Neural progenitor cell (in vitro differentiated cells): ENCODE data around the gene RPL7A. TPM values are rescaled to one million over a fixed set of nuclear protein-coding genes. Genes with fewer than 3 reads are reported as not detected.

Source experiments
- DNase-seq: peaks from one replicate; pipeline ENCODE4 v3.0.0-alpha.2; 2016; ENCODE audit warnings: low spot score
- H2AFZ ChIP-seq: fragments of 200-600 bp; sonication (generic); replicated peaks from 2 replicates; pipeline ENCODE4 v1.6.1; 2016; ENCODE audit warnings: antibody characterized with exemption
- H3F3A ChIP-seq: fragments of 200-600 bp; sonication (generic); 2 replicates; pipeline ENCODE4 v1.6.1; 2016; ENCODE audit warnings: antibody characterized with exemption, low read depth
- H3K27ac ChIP-seq: fragments of 200-600 bp; sonication (generic); 2 replicates; pipeline ENCODE4 v1.5.1; 2016; ENCODE audit warnings: mild to moderate bottlenecking
- H3K27me3 ChIP-seq: fragments of 200-600 bp; sonication (generic); 2 replicates; pipeline ENCODE4 v1.6.1; 2016; ENCODE audit warnings: mild to moderate bottlenecking, moderate library complexity
- H3K36me3 ChIP-seq: fragments of 200-600 bp; sonication (generic); 2 replicates; pipeline ENCODE4 v1.5.1; 2016
- H3K4me1 ChIP-seq: fragments of 200-600 bp; sonication (generic); 2 replicates; pipeline ENCODE4 v1.6.1; 2016; ENCODE audit warnings: mixed run types
- H3K4me2 ChIP-seq: fragments of 200-600 bp; sonication (generic); 2 replicates; pipeline ENCODE4 v1.6.1; 2016
- H3K4me3 ChIP-seq: fragments of 200-600 bp; sonication (generic); 2 replicates; pipeline ENCODE4 v1.5.1; 2016
- H3K79me2 ChIP-seq: fragments of 200-600 bp; sonication (generic); 2 replicates; pipeline ENCODE4 v1.6.1; 2016; ENCODE audit warnings: low read depth
- H3K9ac ChIP-seq: fragments of 200-600 bp; sonication (generic); 2 replicates; pipeline ENCODE4 v1.6.1; 2016
- H3K9me3 ChIP-seq: fragments of 200-600 bp; sonication (generic); 2 replicates; pipeline ENCODE4 v1.5.1; 2016; ENCODE audit warnings: low read depth
- H4K20me1 ChIP-seq: fragments of 200-600 bp; sonication (generic); 2 replicates; pipeline ENCODE4 v1.6.1; 2016; ENCODE audit warnings: low read depth
- H3K27ac Mint-ChIP-seq: 3 replicates; pipeline ENCODE4 v1.8.0; 2021; ENCODE audit warnings: mixed read lengths
- H3K27me3 Mint-ChIP-seq: 2 replicates; pipeline ENCODE4 v1.8.0; 2022; ENCODE audit warnings: low read depth, mild to moderate bottlenecking, inconsistent platforms, moderate library complexity, mixed read lengths; ENCODE audit not compliant: insufficient read depth
- H3K36me3 Mint-ChIP-seq: 3 replicates; pipeline ENCODE4 v1.8.0; 2021; ENCODE audit warnings: mixed read lengths
- H3K4me1 Mint-ChIP-seq: 3 replicates; pipeline ENCODE4 v1.8.0; 2021; ENCODE audit warnings: mixed read lengths
- H3K4me3 Mint-ChIP-seq: 3 replicates; pipeline ENCODE4 v1.8.0; 2021; ENCODE audit warnings: mild to moderate bottlenecking, moderate library complexity, mixed read lengths
- H3K9me3 Mint-ChIP-seq: 3 replicates; pipeline ENCODE4 v1.8.0; 2020; ENCODE audit warnings: mixed read lengths
- CTCF ChIP-seq: fragments of 200-600 bp; sonication (generic); IDR thresholded peaks from 2 replicates; pipeline ENCODE4 v1.5.1; 2017; ENCODE audit warnings: antibody characterized with exemption, mild to moderate bottlenecking
- EZH2 ChIP-seq: fragments of 200-600 bp; sonication (generic); IDR thresholded peaks from 2 replicates; pipeline ENCODE4 v1.6.1; 2017; ENCODE audit warnings: antibody characterized with exemption, mild to moderate bottlenecking, moderate library complexity
- EZH2phosphoT487 ChIP-seq: fragments of 200-600 bp; sonication (generic); IDR thresholded peaks from 2 replicates; pipeline ENCODE4 v1.6.1; 2017; ENCODE audit warnings: antibody characterized with exemption
- total RNA-seq: library from RNA; depleted of rRNA; stranded (reverse); fragments of >200 nt; gene quantifications from 2 replicates; pipeline ENCODE4 v1.2.3, GENCODE V29; 2015; ENCODE audit warnings: low replicate concordance

RPL7A gene
- total RNA-seq, 1 donor from 2014 or later = 3,449 TPM

- peaks cover 26% of the 10 kb centered on the region for H3K36me3 Mint-ChIP-seq
- H3K4me1 Mint-ChIP-seq = peaks cover 9% of the 10 kb centered on the region
- peaks cover 7% of the 10 kb centered on the region for H3K27me3 Mint-ChIP-seq
- DNase-seq = no peak
- Histone ChIP-seq H3F3A (peaks cover 6% of the 10 kb centered on the region), H3K27me3 (no peaks in the 10 kb centered on the region), H3K9me3 (no peaks in the 10 kb centered on the region), H3K36me3 (no peaks in the 10 kb centered on the region), H4K20me1 (peaks cover 54% of the 10 kb centered on the region), H3K4me2 (no peak overlapping the region), H3K4me3 (no peak overlapping the region), H3K27ac (no peak overlapping the region), H2AFZ (no peak overlapping the region), H3K79me2 (peaks cover 24% of the 10 kb centered on the region), H3K4me1 (peaks cover 6% of the 10 kb centered on the region), H3K9ac (no peak overlapping the region)
- no peaks in the 10 kb centered on the region for H3K9me3 Mint-ChIP-seq
- no peak overlapping the region for H3K27ac Mint-ChIP-seq
- no peak for TF ChIP-seq CTCF
- no peak for TF ChIP-seq EZH2
- no peak for TF ChIP-seq EZH2phosphoT487
- no peak overlapping the region for H3K4me3 Mint-ChIP-seq
These were observed 12.7 kb downstream of the RPL7A start for GRCh38 chr9:133360400-133361393.

DNA sequence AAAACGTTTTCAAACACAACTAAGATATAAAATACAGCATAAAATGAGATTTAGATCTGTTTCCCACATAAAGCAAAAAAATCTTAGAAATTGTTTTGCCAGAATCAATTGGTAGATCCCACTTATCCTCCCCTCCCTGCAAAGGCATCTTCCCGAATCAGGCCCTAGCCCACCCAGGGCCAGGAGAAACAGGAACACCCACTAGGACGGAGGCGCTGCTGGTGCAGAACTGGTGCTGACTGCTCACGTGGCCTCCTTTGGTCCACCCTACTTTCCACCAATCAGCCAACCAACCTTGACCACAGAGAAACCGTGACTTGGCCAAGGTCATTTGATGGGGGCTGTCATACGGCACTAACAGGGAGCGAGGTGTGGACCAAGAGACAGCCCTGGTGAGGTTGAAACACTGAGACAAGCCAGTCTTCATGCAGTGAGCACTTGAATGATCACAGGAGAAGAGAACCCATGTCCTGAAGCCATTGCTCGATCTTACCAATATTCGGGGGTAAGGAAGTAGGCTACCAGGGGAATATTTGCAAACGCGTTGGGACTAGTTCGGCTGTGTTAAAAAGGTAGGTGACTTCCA lies 13.6 kb downstream of the RPL7A start:
- Histone ChIP-seq H3K27ac (no peak overlapping the region), H3K4me1 (peaks cover 5% of the 10 kb centered on the region), H3K9me3 (no peaks in the 10 kb centered on the region), H3K27me3 (no peaks in the 10 kb centered on the region), H3F3A (peaks cover 6% of the 10 kb centered on the region), H2AFZ (no peak overlapping the region), H3K4me3 (no peak overlapping the region), H3K4me2 (no peak overlapping the region), H3K79me2 (peaks cover 28% of the 10 kb centered on the region), H3K9ac (no peak overlapping the region), H4K20me1 (peaks cover 61% of the 10 kb centered on the region), H3K36me3 (no peaks in the 10 kb centered on the region)
- H3K9me3 Mint-ChIP-seq = no peaks in the 10 kb centered on the region
- DNase-seq = no peak
- no peak overlapping the region for H3K4me3 Mint-ChIP-seq
- H3K36me3 Mint-ChIP-seq = peaks cover 26% of the 10 kb centered on the region
- H3K27ac Mint-ChIP-seq = no peak overlapping the region
- H3K27me3 Mint-ChIP-seq = peaks cover 11% of the 10 kb centered on the region
- peaks cover 9% of the 10 kb centered on the region for H3K4me1 Mint-ChIP-seq
- TF ChIP-seq CTCF = no peak
- TF ChIP-seq EZH2 = no peak
- TF ChIP-seq EZH2phosphoT487 = no peak

GRCh38 chr9:133362359-133363044 lies 14.5 kb downstream of the RPL7A start:
- H3K4me1 Mint-ChIP-seq = peaks cover 4% of the 10 kb centered on the region

More at GRCh38 chr9:133362359-133363044, 14.5 kb downstream of the RPL7A start:
- H3K9me3 ChIP-seq = no peaks in the 10 kb centered on the region
- no peak overlapping the region for H3K27ac ChIP-seq
- no peak for TF ChIP-seq EZH2
- no peak for TF ChIP-seq CTCF
- TF ChIP-seq EZH2phosphoT487 = no peak
- no peak overlapping the region for H3K9ac ChIP-seq
- DNase-seq = no peak
- no peak overlapping the region for H2AFZ ChIP-seq
- no peaks in the 10 kb centered on the region for H3K36me3 ChIP-seq
- peaks cover 62% of the 10 kb centered on the region for H4K20me1 ChIP-seq
- H3K4me3 ChIP-seq = no peak overlapping the region
- H3K36me3 Mint-ChIP-seq = peaks cover 26% of the 10 kb centered on the region
- no peak overlapping the region for H3K4me2 ChIP-seq
- H3F3A ChIP-seq = peaks cover 6% of the 10 kb centered on the region
- H3K4me1 ChIP-seq = no peaks in the 10 kb centered on the region
- peaks cover 28% of the 10 kb centered on the region for H3K79me2 ChIP-seq
- no peak overlapping the region for H3K4me3 Mint-ChIP-seq
- H3K27ac Mint-ChIP-seq = no peak overlapping the region
- no peaks in the 10 kb centered on the region for H3K27me3 ChIP-seq
- H3K9me3 Mint-ChIP-seq = no peaks in the 10 kb centered on the region
- peaks cover 11% of the 10 kb centered on the region for H3K27me3 Mint-ChIP-seq
